ENCODE results near the gene ACOT8. TPM values are rescaled to one million over a fixed set of nuclear protein-coding genes. Genes with fewer than 3 reads are reported as not detected.

ACOT8 gene
- total and polyA plus RNA-seq, 9 of the 15 experiments (the other 6 are each of a cell fraction or from before 2014, with no cell fraction given) = 8.2 to 46.7 (median 20.7) TPM

DNA sequence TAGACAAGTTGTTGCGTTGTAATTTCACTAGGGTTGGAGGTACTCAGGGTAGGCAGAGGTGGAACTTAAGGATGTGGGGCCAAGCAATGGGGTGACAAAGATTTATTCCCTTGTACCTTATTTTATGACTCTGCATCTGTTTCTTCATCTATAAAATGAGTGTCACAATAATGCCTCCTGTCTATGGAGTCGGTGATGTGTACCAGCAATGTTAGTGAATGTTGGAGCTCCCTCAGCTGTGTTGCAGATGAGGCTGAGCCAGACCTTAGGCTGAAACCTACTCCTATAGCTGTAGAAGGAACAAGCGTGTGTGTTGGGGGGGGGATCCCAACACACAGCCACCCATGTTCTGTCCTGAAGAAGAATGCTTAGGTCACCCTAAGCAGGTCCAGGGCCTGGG lies 40.2 kb downstream of the ACOT8 start:
- Histone ChIP-seq H3K36me3 (ENCODE audit: control insufficient read depth, insufficient read depth, low read length) (peaks cover 5% of the 10 kb centered on the region; the same call in 2 of the 3 replicates), H3K27me3 (ENCODE audit: control insufficient read depth in 2 of 2, insufficient read depth in 2 of 2, low read length in 2 of 2) (no peaks in the 10 kb centered on the region), H3K79me2 (ENCODE audit: control insufficient read depth, insufficient read depth, low read length) (no peaks in the 10 kb centered on the region), H2AFZ (ENCODE audit: low read depth, low read length) (no peak overlapping the region), H3K4me1 (replicated peaks in 1 of 2; ENCODE audit: control insufficient read depth in 2 of 2, insufficient read depth in 2 of 2, low read length in 2 of 2) (peaks cover 0 to 13% of the 10 kb centered on the region in 2 experiments; a peak in 1 of 5 replicates), H3K4me2 (ENCODE audit: insufficient read depth, low read length) (no peak overlapping the region), H3K9ac (ENCODE audit: insufficient read depth in 1 of 2, low read depth in 2 of 2, low read length in 2 of 2) (0 out of 4 replicates have a peak overlapping the region, but pooled peaks of 1 of the 2 experiments have one; percentile 54), H3K4me3 (no peak overlapping the region), H4K20me1 (replicated peaks; ENCODE audit: control insufficient read depth, insufficient read depth, low read length) (no peaks in the 10 kb centered on the region), H3K27ac (ENCODE audit: extremely low read depth, low read depth, low read length) (no peak overlapping the region), H3K9me3 (replicated peaks; ENCODE audit: control insufficient read depth, insufficient read depth, low read depth, low read length) (peaks cover 5% of the 10 kb centered on the region; the same call in 1 of the 2 replicates), H3K9me1 (ENCODE audit: control insufficient read depth, insufficient read depth, low read length) (no peaks in the 10 kb centered on the region)
- DNase-seq (ENCODE audit: extremely low read depth in 1 of 4, low spot score in 3 of 4) (no peak), ATAC-seq (no peak), FAIRE-seq (no peak)
- BruUV-seq (replicated peaks) = no TSS peak
- in situ Hi-C loops (cut with MboI) = no loop called here
- 72% methylated on average over 3 of the region's 3 CpGs for WGBS (ENCODE audit: insufficient coverage, low coverage, missing lambda C conversion rate)
- ChIA-PET CTCF (ENCODE audit: low intra/inter-chr PET ratio) (no interaction called here), POLR2A (interaction anchor here (0.8 to 2.0 kb wide), 3 partner anchors 12 to 16 kb away, joined by 3 to 6 read pairs (median 3); partner anchors contain the start of gene SNX21)
- intact Hi-C loops (cut with micrococcal nuclease) = no loop called here
- TF ChIP-seq, protein P1, sequence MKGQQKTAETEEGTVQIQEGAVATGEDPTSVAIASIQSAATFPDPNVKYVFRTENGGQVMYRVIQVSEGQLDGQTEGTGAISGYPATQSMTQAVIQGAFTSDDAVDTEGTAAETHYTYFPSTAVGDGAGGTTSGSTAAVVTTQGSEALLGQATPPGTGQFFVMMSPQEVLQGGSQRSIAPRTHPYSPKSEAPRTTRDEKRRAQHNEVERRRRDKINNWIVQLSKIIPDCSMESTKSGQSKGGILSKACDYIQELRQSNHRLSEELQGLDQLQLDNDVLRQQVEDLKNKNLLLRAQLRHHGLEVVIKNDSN (CRISPR knock-in tag; IDR thresholded peaks at IDR 0.05) = no peak
- TF ChIP-seq CCNT2 (IDR thresholded peaks at IDR 0.05; ENCODE audit: borderline replicate concordance, extremely low read depth, insufficient read length, low read depth, low read length) (no peak), MYNN (IDR thresholded peaks at IDR 0.05) (no peak), MYNN (CRISPR knock-in tag; IDR thresholded peaks at IDR 0.05) (no peak), ARHGAP35 (IDR thresholded peaks at IDR 0.05; ENCODE audit: partially characterized antibody) (no peak), PTTG1 (tag; IDR thresholded peaks at IDR 0.05; ENCODE audit: low read depth) (no peak), ERF (CRISPR knock-in tag; IDR thresholded peaks at IDR 0.05) (no peak)
- TF ChIP-seq, protein P2, sequence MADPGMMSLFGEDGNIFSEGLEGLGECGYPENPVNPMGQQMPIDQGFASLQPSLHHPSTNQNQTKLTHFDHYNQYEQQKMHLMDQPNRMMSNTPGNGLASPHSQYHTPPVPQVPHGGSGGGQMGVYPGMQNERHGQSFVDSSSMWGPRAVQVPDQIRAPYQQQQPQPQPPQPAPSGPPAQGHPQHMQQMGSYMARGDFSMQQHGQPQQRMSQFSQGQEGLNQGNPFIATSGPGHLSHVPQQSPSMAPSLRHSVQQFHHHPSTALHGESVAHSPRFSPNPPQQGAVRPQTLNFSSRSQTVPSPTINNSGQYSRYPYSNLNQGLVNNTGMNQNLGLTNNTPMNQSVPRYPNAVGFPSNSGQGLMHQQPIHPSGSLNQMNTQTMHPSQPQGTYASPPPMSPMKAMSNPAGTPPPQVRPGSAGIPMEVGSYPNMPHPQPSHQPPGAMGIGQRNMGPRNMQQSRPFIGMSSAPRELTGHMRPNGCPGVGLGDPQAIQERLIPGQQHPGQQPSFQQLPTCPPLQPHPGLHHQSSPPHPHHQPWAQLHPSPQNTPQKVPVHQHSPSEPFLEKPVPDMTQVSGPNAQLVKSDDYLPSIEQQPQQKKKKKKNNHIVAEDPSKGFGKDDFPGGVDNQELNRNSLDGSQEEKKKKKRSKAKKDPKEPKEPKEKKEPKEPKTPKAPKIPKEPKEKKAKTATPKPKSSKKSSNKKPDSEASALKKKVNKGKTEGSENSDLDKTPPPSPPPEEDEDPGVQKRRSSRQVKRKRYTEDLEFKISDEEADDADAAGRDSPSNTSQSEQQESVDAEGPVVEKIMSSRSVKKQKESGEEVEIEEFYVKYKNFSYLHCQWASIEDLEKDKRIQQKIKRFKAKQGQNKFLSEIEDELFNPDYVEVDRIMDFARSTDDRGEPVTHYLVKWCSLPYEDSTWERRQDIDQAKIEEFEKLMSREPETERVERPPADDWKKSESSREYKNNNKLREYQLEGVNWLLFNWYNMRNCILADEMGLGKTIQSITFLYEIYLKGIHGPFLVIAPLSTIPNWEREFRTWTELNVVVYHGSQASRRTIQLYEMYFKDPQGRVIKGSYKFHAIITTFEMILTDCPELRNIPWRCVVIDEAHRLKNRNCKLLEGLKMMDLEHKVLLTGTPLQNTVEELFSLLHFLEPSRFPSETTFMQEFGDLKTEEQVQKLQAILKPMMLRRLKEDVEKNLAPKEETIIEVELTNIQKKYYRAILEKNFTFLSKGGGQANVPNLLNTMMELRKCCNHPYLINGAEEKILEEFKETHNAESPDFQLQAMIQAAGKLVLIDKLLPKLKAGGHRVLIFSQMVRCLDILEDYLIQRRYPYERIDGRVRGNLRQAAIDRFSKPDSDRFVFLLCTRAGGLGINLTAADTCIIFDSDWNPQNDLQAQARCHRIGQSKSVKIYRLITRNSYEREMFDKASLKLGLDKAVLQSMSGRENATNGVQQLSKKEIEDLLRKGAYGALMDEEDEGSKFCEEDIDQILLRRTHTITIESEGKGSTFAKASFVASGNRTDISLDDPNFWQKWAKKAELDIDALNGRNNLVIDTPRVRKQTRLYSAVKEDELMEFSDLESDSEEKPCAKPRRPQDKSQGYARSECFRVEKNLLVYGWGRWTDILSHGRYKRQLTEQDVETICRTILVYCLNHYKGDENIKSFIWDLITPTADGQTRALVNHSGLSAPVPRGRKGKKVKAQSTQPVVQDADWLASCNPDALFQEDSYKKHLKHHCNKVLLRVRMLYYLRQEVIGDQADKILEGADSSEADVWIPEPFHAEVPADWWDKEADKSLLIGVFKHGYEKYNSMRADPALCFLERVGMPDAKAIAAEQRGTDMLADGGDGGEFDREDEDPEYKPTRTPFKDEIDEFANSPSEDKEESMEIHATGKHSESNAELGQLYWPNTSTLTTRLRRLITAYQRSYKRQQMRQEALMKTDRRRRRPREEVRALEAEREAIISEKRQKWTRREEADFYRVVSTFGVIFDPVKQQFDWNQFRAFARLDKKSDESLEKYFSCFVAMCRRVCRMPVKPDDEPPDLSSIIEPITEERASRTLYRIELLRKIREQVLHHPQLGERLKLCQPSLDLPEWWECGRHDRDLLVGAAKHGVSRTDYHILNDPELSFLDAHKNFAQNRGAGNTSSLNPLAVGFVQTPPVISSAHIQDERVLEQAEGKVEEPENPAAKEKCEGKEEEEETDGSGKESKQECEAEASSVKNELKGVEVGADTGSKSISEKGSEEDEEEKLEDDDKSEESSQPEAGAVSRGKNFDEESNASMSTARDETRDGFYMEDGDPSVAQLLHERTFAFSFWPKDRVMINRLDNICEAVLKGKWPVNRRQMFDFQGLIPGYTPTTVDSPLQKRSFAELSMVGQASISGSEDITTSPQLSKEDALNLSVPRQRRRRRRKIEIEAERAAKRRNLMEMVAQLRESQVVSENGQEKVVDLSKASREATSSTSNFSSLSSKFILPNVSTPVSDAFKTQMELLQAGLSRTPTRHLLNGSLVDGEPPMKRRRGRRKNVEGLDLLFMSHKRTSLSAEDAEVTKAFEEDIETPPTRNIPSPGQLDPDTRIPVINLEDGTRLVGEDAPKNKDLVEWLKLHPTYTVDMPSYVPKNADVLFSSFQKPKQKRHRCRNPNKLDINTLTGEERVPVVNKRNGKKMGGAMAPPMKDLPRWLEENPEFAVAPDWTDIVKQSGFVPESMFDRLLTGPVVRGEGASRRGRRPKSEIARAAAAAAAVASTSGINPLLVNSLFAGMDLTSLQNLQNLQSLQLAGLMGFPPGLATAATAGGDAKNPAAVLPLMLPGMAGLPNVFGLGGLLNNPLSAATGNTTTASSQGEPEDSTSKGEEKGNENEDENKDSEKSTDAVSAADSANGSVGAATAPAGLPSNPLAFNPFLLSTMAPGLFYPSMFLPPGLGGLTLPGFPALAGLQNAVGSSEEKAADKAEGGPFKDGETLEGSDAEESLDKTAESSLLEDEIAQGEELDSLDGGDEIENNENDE (IDR thresholded peaks at IDR 0.05; ENCODE audit: low read depth, low read length) = no peak

Measured in K562 (cell line).